Liver (tissue), 9 donors: ENCODE data around the gene PTPRS. TPM values are rescaled to one million over a fixed set of nuclear protein-coding genes. Genes with fewer than 3 reads are reported as not detected.

Experiments
- DNase-seq: peaks from one replicate; pipeline ENCODE4 v3.0.0-alpha.2; 2017; ENCODE audit warnings: low spot score
- H3K27ac ChIP-seq, 2 donors: one replicate each; pipeline ENCODE4 v1.7.0; 2013; ENCODE audit warnings: inconsistent platforms in 2 of 2, low read length in 2 of 2, control low read depth in 1 of 2, low read depth in 1 of 2, mild to moderate bottlenecking in 1 of 2
- H3K27me3 ChIP-seq, 4 donors: one replicate each; pipeline versions ENCODE4 v1.6.1 to v1.7.0; 2013; ENCODE audit warnings: low read length in 3 of 4, inconsistent platforms in 1 of 4, mild to moderate bottlenecking in 1 of 4, moderate library complexity in 1 of 4; ENCODE audit not compliant: control insufficient read depth in 4 of 4, insufficient read depth in 4 of 4
- H3K36me3 ChIP-seq, 4 donors: one replicate each; pipeline versions ENCODE4 v1.6.1 to v1.7.0; 2013; ENCODE audit warnings: low read length in 3 of 4, mild to moderate bottlenecking in 3 of 4, low read depth in 1 of 4, moderate library complexity in 1 of 4; ENCODE audit not compliant: control insufficient read depth in 4 of 4, insufficient read depth in 3 of 4
- H3K4me1 ChIP-seq, 4 donors: one replicate each; pipeline versions ENCODE4 v1.6.1 to v1.7.0; 2013; ENCODE audit warnings: low read length in 3 of 4, mild to moderate bottlenecking in 3 of 4, moderate library complexity in 1 of 4; ENCODE audit not compliant: control insufficient read depth in 4 of 4, insufficient read depth in 4 of 4
- H3K4me3 ChIP-seq, 3 donors: one replicate each; pipeline versions ENCODE4 v1.6.1 to v1.7.0; 2013; ENCODE audit warnings: low read length in 3 of 3, control low read depth in 1 of 3, low read depth in 1 of 3, mild to moderate bottlenecking in 1 of 3
- H3K9ac ChIP-seq, 2 donors: one replicate each; pipeline ENCODE4 v1.7.0; 2013; ENCODE audit warnings: low read length in 2 of 2, mild to moderate bottlenecking in 2 of 2, moderate library complexity in 2 of 2, control low read depth in 1 of 2, low read depth in 1 of 2
- H3K9me3 ChIP-seq, 4 donors: one replicate each; pipeline versions ENCODE4 v1.6.1 to v1.7.0; 2013; ENCODE audit warnings: low read length in 3 of 4; ENCODE audit not compliant: control insufficient read depth in 4 of 4
- ATF3 ChIP-seq: IDR thresholded peaks from 2 replicates; pipeline ENCODE4 v1.6.1; 2016; ENCODE audit warnings: antibody characterized with exemption
- CTCF ChIP-seq: fragments of 150-350 bp; IDR thresholded peaks from 2 replicates; pipeline ENCODE4 v1.5.1; 2017; ENCODE audit warnings: improper control_type of control experiment, low read depth, low read length; ENCODE audit not compliant: missing input control
- EGR1 ChIP-seq, 2 donors: IDR thresholded peaks; 2 replicates each; pipeline ENCODE4 v1.6.1; 2016 to 2018; ENCODE audit warnings: antibody characterized with exemption in 2 of 2, low read depth in 2 of 2
- FOXA1 ChIP-seq: IDR thresholded peaks from 2 replicates; pipeline ENCODE4 v1.6.1; 2016; ENCODE audit warnings: antibody characterized with exemption
- FOXA2 ChIP-seq: IDR thresholded peaks from 2 replicates; pipeline ENCODE4 v1.6.1; 2016; ENCODE audit warnings: antibody characterized with exemption
- GABPA ChIP-seq, 2 donors: IDR thresholded peaks in 1 of 2; conservative IDR thresholded peaks in 1 of 2; 2 replicates each; pipeline ENCODE4 v1.6.1; 2016; ENCODE audit warnings: antibody characterized with exemption in 2 of 2, mild to moderate bottlenecking in 1 of 2, moderate library complexity in 1 of 2
- HNF4A ChIP-seq, 2 donors: conservative IDR thresholded peaks; 2 replicates each; pipeline ENCODE4 v1.6.1; 2016; ENCODE audit warnings: antibody characterized with exemption in 2 of 2, mild to moderate bottlenecking in 2 of 2
- HNF4G ChIP-seq: IDR thresholded peaks from 2 replicates; pipeline ENCODE4 v1.6.1; 2016; ENCODE audit warnings: antibody characterized with exemption
- JUND ChIP-seq, 2 donors: IDR thresholded peaks; 2 replicates each; pipeline ENCODE4 v1.6.1; 2016; ENCODE audit warnings: antibody characterized with exemption in 2 of 2
- MAX ChIP-seq: IDR thresholded peaks from 2 replicates; pipeline ENCODE4 v1.6.1; 2016; ENCODE audit warnings: antibody characterized with exemption
- NR2F2 ChIP-seq: IDR thresholded peaks from 2 replicates; pipeline ENCODE4 v1.6.1; 2016; ENCODE audit warnings: antibody characterized with exemption
- RAD21 ChIP-seq, 2 donors: IDR thresholded peaks; 2 replicates each; pipeline ENCODE4 v1.6.1; 2016; ENCODE audit warnings: antibody characterized with exemption in 2 of 2, mild to moderate bottlenecking in 2 of 2
- REST ChIP-seq: IDR thresholded peaks from 2 replicates; pipeline ENCODE4 v1.6.1; 2016; ENCODE audit warnings: antibody characterized with exemption, mild to moderate bottlenecking
- RXRA ChIP-seq, 2 donors: IDR thresholded peaks; 2 replicates each; pipeline ENCODE4 v1.6.1; 2017 to 2018; ENCODE audit warnings: antibody characterized with exemption in 2 of 2, mild to moderate bottlenecking in 1 of 2
- SP1 ChIP-seq: IDR thresholded peaks from 2 replicates; pipeline ENCODE4 v1.6.1; 2018; ENCODE audit warnings: antibody characterized with exemption, mild to moderate bottlenecking
- TAF1 ChIP-seq: conservative IDR thresholded peaks from 2 replicates; pipeline ENCODE4 v1.6.1; 2016; ENCODE audit warnings: antibody characterized with exemption, mild to moderate bottlenecking
- YY1 ChIP-seq: IDR thresholded peaks from 2 replicates; pipeline ENCODE4 v1.6.1; 2016; ENCODE audit warnings: antibody characterized with exemption, mild to moderate bottlenecking
- ZBTB33 ChIP-seq: IDR thresholded peaks from 2 replicates; pipeline ENCODE4 v1.6.1; 2016; ENCODE audit warnings: antibody characterized with exemption
- WGBS: extraction: QIAGEN DNeasy Blood & Tissue Kit; methylation state at CpG from one replicate; pipeline ENCODE4 v1.1.7; 2013; 5-methylcytosine and 5-hydroxymethylcytosine counted together
- polyA plus RNA-seq, 2 donors: library from polyadenylated mRNA; stranded (reverse) in 1 of 2; unstranded in 1 of 2; fragments of 200-250 nt in 1 of 2; fragments of >200 nt in 1 of 2; fragmentation: Nextera tagmentation in 1 of 2; extraction: Ambion mirVana in 1 of 2; gene quantifications; one replicate each; pipeline versions ENCODE4 v1.2.1 to v1.2.3, GENCODE V29; 2013 to 2015
- total RNA-seq, 2 donors: library from RNA; depleted of rRNA; stranded (reverse); fragments of >200 nt; gene quantifications; one replicate each; pipeline ENCODE4 v1.2.3, GENCODE V29; 2014
- donor health status: healthy.
- donor health status: healthy.
- donor health status: healthy.
- donor health status: healthy.
- donor health status: healthy.

Gene PTPRS
- total and polyA plus RNA-seq, 4 donors: 1.3 to 49.7 (median 20.2) TPM

- TF ChIP-seq GABPA (IDR thresholded peaks at IDR 0.05 in 1 of 2, conservative IDR thresholded peaks at IDR 0.05 in 1 of 2) (no peak), TAF1 (no peak), HNF4G (no peak), SP1 (no peak)
Measured at GRCh38 chr19:5331790-5332189, 8.8 kb downstream of the PTPRS start (continued).

GRCh38 chr19:5330307-5330720 lies 10.3 kb downstream of the PTPRS start:
- Histone ChIP-seq H3K27me3 (peaks cover 0 to 3% (median 2%) of the 10 kb centered on the region in 4 donors), H3K4me3 (no peak overlapping the region), H3K27ac (no peak overlapping the region), H3K9me3 (no peaks in the 10 kb centered on the region), H3K4me1 (no peaks in the 10 kb centered on the region), H3K36me3 (no peaks in the 10 kb centered on the region), H3K9ac (no peak overlapping the region)
- DNase-seq: no peak
- 88% methylated on average over 10 of the region's 10 CpGs for WGBS
- TF ChIP-seq TAF1: no peak
- TF ChIP-seq HNF4A (conservative IDR thresholded peaks at IDR 0.05): no peak
- TF ChIP-seq HNF4G: no peak
- no peak for TF ChIP-seq FOXA1
- TF ChIP-seq FOXA2: no peak
- no peak for TF ChIP-seq REST
- TF ChIP-seq SP1: no peak
- no peak for TF ChIP-seq ATF3
- TF ChIP-seq EGR1 (IDR thresholded peaks at IDR 0.05; ENCODE audit: low read depth in 2 of 2): no peak
- no peak for TF ChIP-seq RXRA (IDR thresholded peaks at IDR 0.05)
- no peak for TF ChIP-seq RAD21 (IDR thresholded peaks at IDR 0.05)
- TF ChIP-seq JUND (IDR thresholded peaks at IDR 0.05): no peak
- TF ChIP-seq NR2F2: no peak
- TF ChIP-seq GABPA (IDR thresholded peaks at IDR 0.05 in 1 of 2, conservative IDR thresholded peaks at IDR 0.05 in 1 of 2): no peak
- no peak for TF ChIP-seq ZBTB33
- no peak for TF ChIP-seq MAX
- TF ChIP-seq CTCF: no peak
- no peak for TF ChIP-seq YY1
